GM19035 (cell line): Measurements from ENCODE around the gene ZNF624.
A peak's percentile ranks its signal among the peaks of the same experiment; 100 is the strongest.

Source experiments
- ATAC-seq: cut with Tn5 transposase; IDR thresholded peaks from one replicate; pipeline ENCODE4 v1.9.1; 2021; ENCODE audit not compliant: unreplicated experiment

The ZNF624 gene

GRCh38 chr17:16593356-16594102 is 60.1 kb downstream of the ZNF624 start:
- ATAC-seq: no peak

DNA sequence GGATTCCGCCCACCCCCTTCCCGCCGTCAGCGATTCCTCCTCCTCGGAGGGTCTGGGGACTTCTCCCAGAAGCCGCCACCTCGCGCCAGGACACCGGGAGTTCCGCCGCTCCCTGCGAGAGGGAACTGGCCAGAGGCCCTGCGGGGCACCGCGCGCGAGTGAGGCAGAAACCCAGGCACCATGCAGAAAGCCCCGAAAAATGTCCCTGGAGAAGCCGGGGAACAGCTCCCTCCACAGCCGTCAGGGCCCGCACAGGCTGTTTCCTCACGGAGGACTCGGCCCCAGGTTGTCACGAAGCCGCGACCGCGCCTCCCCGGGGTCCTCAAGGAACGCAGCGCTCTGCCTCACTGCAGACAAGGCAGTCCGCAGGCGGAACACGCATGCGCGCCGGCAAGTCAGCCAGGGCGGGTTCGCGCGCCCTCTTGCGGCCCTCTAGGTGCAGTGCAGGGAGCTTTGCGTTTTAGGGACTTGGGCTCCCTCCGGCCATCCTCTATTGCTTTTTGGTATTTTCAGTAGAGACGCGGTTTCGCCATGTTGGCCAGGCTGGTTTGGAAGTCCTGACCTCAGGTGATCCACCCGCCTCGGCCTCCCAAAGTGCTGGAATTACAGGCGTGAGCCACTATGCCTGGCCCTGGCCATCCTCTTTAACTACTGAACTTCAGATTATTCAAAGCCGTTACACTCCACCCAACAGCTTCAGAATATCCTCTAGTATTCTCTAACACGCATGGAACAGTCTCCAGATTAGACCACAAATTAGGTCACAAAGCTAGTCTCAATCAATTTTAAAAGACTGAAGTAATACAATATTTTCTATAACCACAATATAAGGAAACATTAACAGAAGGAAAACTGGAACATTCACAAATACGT is 64.3 kb downstream of the ZNF624 start:
- ATAC-seq: peak; percentile 87

DNA sequence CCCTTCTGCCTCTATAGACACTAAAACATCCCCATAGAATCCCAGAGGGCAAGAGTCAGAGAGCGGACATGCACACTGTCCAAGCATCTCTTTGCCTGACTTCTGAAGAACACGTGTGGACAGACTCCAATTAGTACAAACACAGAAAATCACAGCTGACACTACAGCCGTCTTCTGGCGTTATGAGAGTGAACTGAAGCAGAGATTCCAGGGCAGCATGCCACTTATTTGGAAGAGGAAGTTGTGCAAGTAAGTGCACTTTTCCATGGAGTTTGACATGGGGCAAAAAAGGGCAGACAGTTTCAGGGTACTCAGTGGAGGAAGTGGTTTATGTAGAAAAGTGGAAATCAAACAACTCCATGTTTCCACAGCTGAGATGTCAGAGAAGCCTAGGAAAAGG is 67.9 kb downstream of the ZNF624 start:
- no peak for ATAC-seq

GRCh38 chr17:16584273-16584995 is 69.2 kb downstream of the ZNF624 start:
- no peak for ATAC-seq

- ATAC-seq: no peak
Observed at GRCh38 chr17:16583781-16584180, 69.9 kb downstream of the ZNF624 start.

- no peak for ATAC-seq
Observed at GRCh38 chr17:16573466-16573865, 80.2 kb downstream of the ZNF624 start.
